ENCODE data around the gene GABPB1.

The GABPB1 gene

DNA sequence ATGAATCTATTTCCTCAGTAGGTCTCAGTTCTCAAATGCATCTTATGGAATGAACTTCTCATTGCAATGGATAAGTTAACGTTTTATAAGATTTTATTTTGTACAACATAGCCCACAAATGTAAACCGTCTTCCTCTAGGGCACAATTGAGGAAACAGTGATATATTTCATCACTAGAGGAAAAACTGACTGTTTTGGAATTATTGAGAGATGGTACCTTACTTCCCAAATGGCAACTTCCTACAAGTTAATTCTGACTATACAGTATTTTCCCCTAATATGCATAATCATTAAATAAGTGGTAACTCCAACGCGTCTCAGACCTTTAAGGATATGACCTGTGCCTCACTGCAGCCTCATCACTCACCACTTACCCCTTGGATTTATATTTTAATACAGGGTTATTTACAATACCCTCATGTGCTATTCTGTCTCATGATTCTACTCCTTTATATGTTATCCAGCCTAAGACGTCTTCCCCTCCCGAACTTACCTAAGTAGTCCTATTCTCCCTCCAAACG lies 13.3 kb downstream of the GABPB1 start:
- DNase-seq: no peak

GRCh38 chr15:50340416-50340815 lies 14.6 kb downstream of the GABPB1 start:
- DNase-seq: no peak

DNA sequence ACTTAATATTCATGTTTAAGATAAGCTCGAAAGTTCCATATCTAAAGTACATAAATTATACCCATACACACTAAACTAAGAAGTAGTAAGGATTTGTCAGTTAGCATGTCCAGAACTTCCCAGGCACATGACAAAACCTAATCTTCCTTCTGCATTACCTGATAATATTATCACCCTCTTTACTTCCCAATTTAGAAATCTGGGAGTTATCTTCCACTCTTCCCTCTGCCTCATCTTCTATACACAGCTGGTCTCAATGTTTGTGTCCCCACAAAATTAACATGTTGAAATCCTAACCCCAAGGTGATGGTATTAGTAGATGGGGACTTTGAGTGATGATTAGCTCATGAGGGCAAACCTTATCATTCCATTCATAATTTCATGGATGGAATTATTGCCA lies 15.3 kb downstream of the GABPB1 start:
- DNase-seq: no peak

DNA sequence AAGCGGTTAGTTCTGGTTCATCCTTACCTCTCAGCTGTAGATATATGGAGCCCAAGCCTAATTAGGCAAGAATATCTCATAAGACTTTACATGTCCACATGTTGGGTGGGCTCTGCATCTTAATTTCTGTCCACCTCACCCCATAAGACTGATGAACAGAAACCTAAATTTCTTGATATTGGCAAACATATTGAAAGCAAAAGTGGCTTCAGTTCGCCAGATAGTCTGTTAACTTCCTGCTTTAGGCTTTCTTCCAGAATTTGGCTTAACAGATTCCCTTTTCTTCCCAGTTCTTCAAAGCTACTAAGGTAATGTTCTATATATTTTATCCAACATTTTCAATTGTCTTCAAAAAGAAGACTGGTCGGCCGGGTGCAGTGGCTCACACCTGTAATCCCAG lies 19.7 kb downstream of the GABPB1 start:
- no peak for DNase-seq

GRCh38 chr15:50333229-50333628 lies 21.8 kb downstream of the GABPB1 start:
- no peak for DNase-seq

- no peak for DNase-seq
Observed at GRCh38 chr15:50330921-50331320, 24.1 kb downstream of the GABPB1 start.

DNA sequence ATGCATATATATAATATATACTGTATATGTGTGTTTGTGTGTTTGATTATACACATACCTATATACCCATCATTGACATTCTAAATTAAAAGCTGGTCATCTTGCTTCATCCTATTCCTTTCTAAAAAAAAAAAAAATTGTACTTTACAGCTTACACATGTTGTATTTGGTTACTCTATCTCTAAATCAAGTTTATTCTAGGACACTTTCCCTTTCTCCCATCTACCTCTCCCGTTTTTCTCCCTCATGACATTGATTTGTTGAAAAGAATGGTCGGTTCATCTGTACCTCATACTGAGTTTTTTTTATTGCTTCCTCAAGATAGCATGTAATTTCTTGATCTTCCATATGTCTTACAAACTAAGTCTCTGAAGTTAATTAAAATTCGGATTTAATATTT lies 26.9 kb downstream of the GABPB1 start:
- no peak for DNase-seq

DNA sequence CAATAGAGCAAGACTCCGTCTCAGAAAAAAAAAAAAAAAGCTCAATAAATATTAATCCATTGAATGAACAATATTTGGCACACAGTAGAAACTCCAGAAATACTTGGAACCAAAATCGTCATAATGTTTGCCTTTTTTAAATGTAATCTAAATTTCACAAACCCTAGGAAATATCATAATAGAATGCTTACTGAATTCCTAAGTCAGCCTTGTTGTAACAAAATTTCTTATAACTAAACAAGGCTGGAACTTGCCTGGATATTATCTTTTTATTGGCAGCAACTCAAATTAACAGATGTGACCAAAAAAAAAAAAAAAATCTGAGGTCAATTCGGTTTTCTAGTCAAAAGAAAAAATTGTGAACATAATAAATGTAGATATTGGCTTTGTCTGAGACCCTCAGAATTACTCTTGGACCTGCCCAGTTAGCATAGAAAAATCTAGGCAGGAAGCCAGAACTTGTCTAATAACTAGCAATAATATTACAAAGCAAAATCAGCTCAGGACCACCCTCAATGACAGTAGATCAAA lies 33.3 kb downstream of the GABPB1 start:
- DNase-seq: no peak

DNA sequence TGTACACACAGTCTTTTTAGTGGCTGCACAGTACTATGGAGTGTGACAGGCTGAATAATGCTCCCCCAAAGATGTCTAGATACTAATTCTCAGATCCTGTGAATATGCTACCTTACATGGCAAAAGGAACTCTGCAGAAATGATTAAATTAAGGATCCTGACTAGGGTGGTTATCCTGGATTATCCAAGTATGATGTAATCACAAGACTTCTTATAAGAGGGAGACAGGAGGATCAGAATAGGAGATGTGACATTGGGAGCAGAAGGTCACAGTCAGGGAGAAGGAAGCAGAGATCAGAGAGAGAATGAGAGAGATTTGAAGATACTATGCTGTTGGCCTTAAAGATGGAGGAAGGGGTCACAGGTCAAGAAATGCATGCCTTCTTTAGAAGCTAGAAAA lies 34.5 kb downstream of the GABPB1 start:
- no peak for DNase-seq

DNA sequence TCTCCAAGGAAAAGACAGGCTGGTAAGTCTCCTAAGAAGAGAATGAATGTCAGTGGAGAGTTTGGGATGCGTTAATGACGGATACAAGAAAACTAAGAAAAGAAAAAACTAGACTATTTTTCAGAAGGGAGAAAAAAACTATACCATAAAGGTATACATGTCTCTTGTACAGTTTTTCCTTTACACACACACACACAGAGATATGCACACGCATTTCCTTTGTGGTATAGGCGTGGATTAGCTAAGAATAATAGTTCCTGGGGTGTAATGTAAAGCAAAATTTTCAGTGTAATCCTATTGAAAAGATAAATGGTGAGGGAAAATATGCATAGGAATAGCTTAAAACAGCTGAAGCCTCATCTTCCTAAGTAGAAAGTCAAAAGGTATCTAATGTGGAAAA lies 36.3 kb downstream of the GABPB1 start:
- no peak for DNase-seq

- no peak for DNase-seq
Observed at GRCh38 chr15:50315814-50316630, 39.0 kb downstream of the GABPB1 start.

GRCh38 chr15:50312636-50313035 lies 42.4 kb downstream of the GABPB1 start:
- no peak for DNase-seq

DNA sequence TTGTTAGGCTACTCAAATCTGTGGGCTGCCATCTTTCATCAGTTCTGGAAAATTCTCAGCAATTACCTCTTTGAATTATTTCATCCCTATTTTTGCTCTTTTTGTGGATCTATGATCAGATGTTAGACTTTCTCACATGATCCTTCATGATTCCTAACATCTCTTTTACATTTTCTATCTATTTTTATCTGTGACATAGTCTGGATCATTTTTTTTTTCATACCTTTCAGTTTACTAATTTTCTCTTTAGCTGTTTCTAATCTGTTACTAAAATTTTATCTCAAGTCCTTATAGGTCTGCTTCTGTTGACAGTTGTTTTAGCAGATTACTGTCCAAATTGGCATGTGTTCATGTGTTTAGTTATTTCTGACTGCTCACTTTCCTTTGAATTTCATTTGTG lies 47.2 kb downstream of the GABPB1 start:
- DNase-seq: no peak

DNA sequence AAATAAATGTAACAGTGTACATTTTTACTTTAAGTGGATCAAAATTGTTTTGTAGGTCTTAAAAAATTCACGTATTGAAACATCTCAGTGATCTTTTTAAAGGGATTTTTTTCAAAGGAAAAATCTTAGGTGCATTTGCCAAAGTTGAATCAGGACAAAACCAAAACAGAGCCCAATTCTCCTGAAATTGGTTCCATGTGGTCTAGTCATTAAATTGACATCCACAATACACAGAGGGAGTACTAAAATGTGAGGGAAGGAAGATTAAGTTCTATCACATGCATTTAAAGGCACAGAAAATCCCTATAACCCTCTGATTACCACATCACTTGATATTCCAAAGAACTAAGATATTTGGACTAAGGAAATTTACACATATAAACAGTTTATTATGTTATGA lies 50.2 kb downstream of the GABPB1 start:
- no peak for DNase-seq

DNA sequence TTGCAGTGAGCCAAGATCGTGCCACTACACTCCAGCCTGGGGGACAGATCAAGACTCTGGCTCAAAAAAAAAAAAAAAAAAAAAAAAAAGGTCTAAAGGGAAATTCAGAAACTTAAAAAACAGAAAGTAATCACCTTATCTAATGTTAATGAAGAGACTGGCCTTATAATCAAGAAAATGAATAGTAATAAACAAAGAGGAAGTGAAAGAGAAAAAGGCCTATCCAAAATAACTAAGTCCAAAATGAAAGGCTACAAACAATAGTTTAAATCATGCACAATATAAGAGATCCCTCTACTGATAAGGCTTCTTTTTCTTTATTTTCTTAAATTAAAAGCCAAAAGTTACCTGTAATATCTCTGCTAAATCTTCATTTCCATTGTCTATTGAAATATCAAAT lies 52.4 kb downstream of the GABPB1 start:
- DNase-seq: no peak

GRCh38 chr15:50298340-50298739 lies 56.7 kb downstream of the GABPB1 start:
- DNase-seq: no peak

DNA sequence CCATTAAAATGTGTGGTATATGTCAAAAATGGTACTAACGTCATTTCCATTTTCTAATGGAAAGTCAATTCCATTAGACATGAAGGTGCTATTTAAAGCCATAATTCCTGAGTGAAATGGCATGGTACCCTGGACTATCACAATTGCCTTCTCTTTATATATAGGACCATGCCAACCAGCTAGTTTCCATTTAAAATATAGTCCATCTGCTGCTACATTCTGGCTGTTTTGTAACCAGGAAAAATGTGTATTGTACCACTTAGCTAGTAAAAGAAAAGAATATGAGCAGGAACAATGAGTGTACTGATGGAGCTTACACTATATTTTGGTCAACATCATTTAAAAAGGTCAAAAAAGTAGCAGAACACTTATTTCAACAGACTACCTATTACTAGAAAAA lies 59.0 kb downstream of the GABPB1 start:
- DNase-seq: no peak

DNA sequence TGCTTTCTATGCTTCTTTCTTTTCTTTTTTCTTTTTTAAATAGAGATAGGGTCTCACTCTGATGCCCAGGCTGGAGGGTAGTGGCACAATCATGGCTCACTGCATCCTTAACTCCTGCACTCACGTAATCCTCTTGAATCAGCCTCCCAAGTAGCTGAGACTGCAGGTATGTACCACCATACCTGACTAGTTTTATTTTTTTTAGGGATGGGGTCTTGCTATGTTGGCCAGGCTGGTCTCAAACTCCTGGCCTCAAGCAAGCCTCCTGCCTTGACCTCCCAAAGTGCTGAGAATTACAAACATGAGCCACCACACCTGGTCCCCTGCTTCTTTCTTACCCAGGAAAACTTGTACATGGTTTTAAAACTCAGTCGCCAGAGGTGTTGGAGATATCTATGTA lies 65.2 kb downstream of the GABPB1 start:
- DNase-seq: no peak

- no peak for DNase-seq
Observed at GRCh38 chr15:50287324-50288116, 67.5 kb downstream of the GABPB1 start.

DNA sequence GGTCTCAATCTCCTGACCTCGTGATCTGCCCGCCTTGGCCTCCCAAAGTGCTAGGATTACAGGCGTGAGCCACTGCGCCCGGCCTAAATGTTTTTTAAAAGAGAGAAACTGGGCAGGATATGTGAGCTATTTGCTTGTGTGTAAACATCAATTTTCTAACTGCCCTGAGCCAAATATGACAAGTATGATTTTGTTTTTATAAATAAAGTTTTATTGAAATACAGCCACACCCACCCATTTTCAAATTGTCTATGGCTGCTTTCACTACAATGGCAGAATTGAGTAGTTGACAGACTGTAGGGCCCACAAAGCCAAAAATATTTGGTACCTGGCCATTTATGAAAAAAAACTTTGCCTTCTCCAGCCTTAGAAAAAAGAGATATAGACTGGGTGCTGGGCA lies 73.6 kb downstream of the GABPB1 start:
- DNase-seq: no peak

DNA sequence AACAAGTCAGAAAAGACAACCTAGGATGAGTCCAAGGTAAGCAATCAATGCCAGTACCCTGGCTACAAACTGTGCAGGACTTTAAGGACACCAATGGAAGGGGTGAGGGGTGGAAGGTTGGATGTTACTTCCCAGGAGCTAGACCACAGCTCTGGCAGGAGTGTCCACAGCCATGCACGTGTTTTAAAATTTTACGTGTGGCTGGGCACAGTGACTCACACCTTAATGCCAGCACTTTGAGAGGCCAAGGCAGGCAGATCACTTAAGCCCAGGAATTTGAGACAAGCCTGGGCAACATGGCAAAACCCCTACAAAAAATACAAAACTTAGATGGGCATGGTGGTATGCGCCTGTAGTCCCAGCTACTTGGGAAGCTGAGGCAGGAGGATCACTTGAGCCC lies 74.7 kb downstream of the GABPB1 start:
- DNase-seq: no peak

DNA sequence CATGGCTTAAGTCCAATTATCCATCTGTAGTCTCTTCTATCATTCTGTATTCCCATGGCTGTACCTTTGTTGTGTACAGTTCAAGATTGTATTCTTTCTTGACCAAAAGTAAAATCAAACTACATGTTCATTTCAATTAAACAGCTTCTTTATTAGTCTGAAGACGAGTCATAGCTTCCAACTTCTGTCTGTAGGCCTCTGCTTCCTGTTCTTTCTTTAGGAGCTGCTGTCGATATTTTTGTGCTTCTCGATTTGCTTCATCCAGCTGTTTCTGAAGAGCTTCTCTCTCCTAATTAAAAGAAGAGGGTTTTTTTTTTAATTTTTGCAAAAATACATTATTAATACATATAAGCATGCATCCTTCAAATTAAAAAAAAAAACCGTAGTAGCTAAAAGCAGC lies 76.5 kb downstream of the GABPB1 start:
- no peak for DNase-seq

DNA sequence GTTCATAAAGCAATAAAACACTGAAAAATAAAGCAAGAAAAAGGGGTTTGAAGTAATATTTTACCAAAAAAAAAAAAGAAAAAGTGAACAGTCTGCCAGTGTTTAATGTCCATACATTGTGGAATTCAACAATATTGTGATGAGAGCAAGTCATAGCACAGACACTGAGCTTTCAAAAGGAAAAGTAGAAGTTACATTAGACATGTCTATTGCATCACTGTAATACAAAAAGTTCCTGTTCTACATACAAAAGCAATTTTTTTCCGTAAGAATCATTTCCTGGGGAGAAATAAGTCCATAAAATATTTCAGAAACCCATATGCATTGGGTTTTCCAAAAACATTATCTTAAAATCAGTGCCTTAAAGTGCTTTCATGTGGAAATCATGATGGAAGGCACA lies 77.6 kb downstream of the GABPB1 start:
- no peak for DNase-seq

DNA sequence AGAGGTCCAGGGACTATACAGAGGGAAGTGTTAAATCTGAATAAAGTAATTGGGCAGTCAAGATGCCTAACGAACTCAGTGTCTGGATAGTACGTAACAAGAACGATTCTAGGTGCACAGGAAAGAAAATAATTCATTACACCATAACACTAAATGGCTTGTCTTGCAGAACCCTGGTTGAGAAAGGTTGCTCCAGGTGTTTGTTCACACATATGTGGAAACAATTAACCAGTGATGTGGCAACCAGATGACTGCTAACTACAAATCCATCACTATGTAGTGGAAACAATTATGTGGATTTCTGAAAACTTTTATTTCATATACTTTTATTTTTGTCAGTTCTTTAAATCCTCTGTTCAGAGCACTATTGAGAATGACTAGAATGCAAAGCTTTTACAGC lies 79.1 kb downstream of the GABPB1 start:
- DNase-seq: no peak

All from effector CD8-positive, alpha-beta T cell (primary cell).